Measurements from ENCODE around the gene SLC46A2.

The SLC46A2 gene

GRCh38 chr9:112884721-112885120 is 6.0 kb downstream of the SLC46A2 start:
- no peak for DNase-seq

GRCh38 chr9:112884101-112884500 is 6.6 kb downstream of the SLC46A2 start:
- DNase-seq: no peak

GRCh38 chr9:112881331-112881730 is 9.3 kb downstream of the SLC46A2 start:
- DNase-seq: no peak

GRCh38 chr9:112880650-112881049 is 10.0 kb downstream of the SLC46A2 start:
- no peak for DNase-seq

- DNase-seq: no peak
Observed at GRCh38 chr9:112878752-112879151, 11.9 kb downstream of the SLC46A2 start.

GRCh38 chr9:112873773-112874405 is 16.8 kb downstream of the SLC46A2 start:
- no peak for DNase-seq

GRCh38 chr9:112872019-112872418 is 18.7 kb downstream of the SLC46A2 start:
- DNase-seq: no peak

GRCh38 chr9:112870556-112870955 is 20.1 kb downstream of the SLC46A2 start:
- no peak for DNase-seq

GRCh38 chr9:112869917-112870316 is 20.8 kb downstream of the SLC46A2 start:
- no peak for DNase-seq

- no peak for DNase-seq
Observed at GRCh38 chr9:112869041-112869529, 21.6 kb downstream of the SLC46A2 start.

- no peak for DNase-seq
Observed at GRCh38 chr9:112868461-112868860, 22.2 kb downstream of the SLC46A2 start.

GRCh38 chr9:112867275-112867991 is 23.2 kb downstream of the SLC46A2 start:
- no peak for DNase-seq

- DNase-seq: no peak
Observed at GRCh38 chr9:112866662-112867274, 23.9 kb downstream of the SLC46A2 start.

GRCh38 chr9:112864982-112865381 is 25.7 kb downstream of the SLC46A2 start:
- no peak for DNase-seq

GRCh38 chr9:112864403-112864802 is 26.3 kb downstream of the SLC46A2 start:
- DNase-seq: no peak

- no peak for DNase-seq
Observed at GRCh38 chr9:112863746-112864145, 26.9 kb downstream of the SLC46A2 start.

- DNase-seq: no peak
Observed at GRCh38 chr9:112863214-112863613, 27.5 kb downstream of the SLC46A2 start.

- DNase-seq: no peak
Observed at GRCh38 chr9:112861638-112862555, 28.8 kb downstream of the SLC46A2 start.

GRCh38 chr9:112861155-112861554 is 29.5 kb downstream of the SLC46A2 start:
- DNase-seq: no peak

GRCh38 chr9:112860451-112860850 is 30.2 kb downstream of the SLC46A2 start:
- DNase-seq: no peak

GRCh38 chr9:112858625-112859147 is 32.0 kb downstream of the SLC46A2 start:
- DNase-seq: no peak

GRCh38 chr9:112858005-112858404 is 32.7 kb downstream of the SLC46A2 start:
- DNase-seq: no peak

GRCh38 chr9:112856843-112857242 is 33.8 kb downstream of the SLC46A2 start:
- no peak for DNase-seq

All from NCI-H510A (cell line).